ENCODE data around the gene TRIM44.

GRCh38 chr11:35650006-35650405, 12.6 kb upstream of the TRIM44 start:
- no peak for TF ChIP-seq POLR2AphosphoS5 (IDR thresholded peaks at IDR 0.05; ENCODE audit: low read length)
- no peak for TF ChIP-seq CEBPB (IDR thresholded peaks at IDR 0.05; ENCODE audit: borderline replicate concordance in 1 of 2, low read depth in 2 of 2, low read length in 2 of 2)
- TF ChIP-seq POLR2A (IDR thresholded peaks at IDR 0.05; ENCODE audit: low read depth, low read length): no peak
